Adrenal gland (tissue), 5 donors: Measurements from ENCODE around the gene EFCC1.

Experiments used
- CTCF ChIP-seq, 6 experiments: fragments of 450-650 bp in 4 of 6; fragments of 200-600 bp in 2 of 6; sonication (generic) in 1 of 6; IDR thresholded peaks; 1 replicate in 5 of 6; 2 replicates in 1 of 6; pipeline versions ENCODE4 v1.5.1 to v1.8.0; 2016 to 2021; ENCODE audit warnings: antibody characterized with exemption in 6 of 6, mild to moderate bottlenecking in 2 of 6, moderate library complexity in 1 of 6
- POLR2A ChIP-seq, 2 donors: fragments of 450-650 bp; IDR thresholded peaks; one replicate each; pipeline ENCODE4 v1.6.1; 2017; ENCODE audit warnings: antibody characterized with exemption in 2 of 2, mild to moderate bottlenecking in 2 of 2, moderate library complexity in 1 of 2
- donor health status: DM: no; HTN: no; CAD: no.

- no peak for TF ChIP-seq CTCF (IDR thresholded peaks at IDR 0.05)
- TF ChIP-seq POLR2A (IDR thresholded peaks at IDR 0.05) = no peak
Observed at GRCh38 chr3:129036222-129037092, 35.4 kb downstream of the EFCC1 start.
